Spleen (tissue), 13 donors: ENCODE data around the gene PLA2G2D. TPM values are rescaled to one million over a fixed set of nuclear protein-coding genes. Genes with fewer than 3 reads are reported as not detected.

ENCODE experiments used
- DNase-seq: peaks from one replicate; pipeline ENCODE4 v3.0.0-alpha.2; 2020
- H3K27ac ChIP-seq, 8 donors: fragments of 200-600 bp; sonication (generic) in 7 of 8; 1 replicate in 4 of 8; 2 replicates in 4 of 8; pipeline versions ENCODE4 v1.5.0 to v1.8.0; 2016 to 2021; ENCODE audit warnings: inconsistent platforms in 4 of 8, mild to moderate bottlenecking in 4 of 8, moderate library complexity in 1 of 8
- H3K27me3 ChIP-seq, 7 donors: fragments of 200-600 bp; sonication (generic) in 6 of 7; replicated peaks in 1 of 7; 1 replicate in 4 of 7; 2 replicates in 3 of 7; pipeline versions ENCODE4 v1.5.0 to v1.8.0; 2016 to 2021; ENCODE audit warnings: inconsistent platforms in 3 of 7, mild to moderate bottlenecking in 1 of 7
- H3K36me3 ChIP-seq, 6 donors: fragments of 200-600 bp; sonication (generic) in 5 of 6; 1 replicate in 4 of 6; 2 replicates in 2 of 6; pipeline versions ENCODE4 v1.5.0 to v1.8.0; 2016 to 2021; ENCODE audit warnings: inconsistent platforms in 2 of 6
- H3K4me1 ChIP-seq, 6 donors: fragments of 200-600 bp; sonication (generic) in 5 of 6; 1 replicate in 3 of 6; 2 replicates in 3 of 6; pipeline versions ENCODE4 v1.5.0 to v1.8.0; 2016 to 2021; ENCODE audit warnings: inconsistent platforms in 3 of 6
- H3K4me3 ChIP-seq, 8 donors: fragments of 200-600 bp; sonication (generic) in 7 of 8; 1 replicate in 4 of 8; 2 replicates in 4 of 8; pipeline versions ENCODE4 v1.5.0 to v1.8.0; 2016 to 2021; ENCODE audit warnings: inconsistent platforms in 4 of 8, mild to moderate bottlenecking in 4 of 8, moderate library complexity in 2 of 8
- H3K9me3 ChIP-seq, 8 donors: fragments of 200-600 bp; sonication (generic) in 7 of 8; 1 replicate in 4 of 8; 2 replicates in 4 of 8; pipeline versions ENCODE4 v1.5.0 to v1.8.0; 2016 to 2021; ENCODE audit warnings: inconsistent platforms in 4 of 8
- POLR2A ChIP-seq, 3 donors: fragments of 450-650 bp; IDR thresholded peaks; one replicate each; pipeline ENCODE4 v1.5.1; 2017; ENCODE audit warnings: antibody characterized with exemption in 3 of 3, mild to moderate bottlenecking in 1 of 3
- POLR2AphosphoS5 ChIP-seq, 3 donors: sonication (generic); formaldehyde crosslinking; IDR thresholded peaks; one replicate each; pipeline ENCODE4 v1.5.1; 2017; ENCODE audit warnings: antibody characterized with exemption in 3 of 3
- WGBS, 5 donors: extraction: QIAGEN DNeasy Blood & Tissue Kit in 3 of 5; methylation state at CpG; one replicate each; pipeline versions ENCODE4 v1.1.5 to v1.1.7; 2013 to 2018; 5-methylcytosine and 5-hydroxymethylcytosine counted together
- intact Hi-C: fragments of 100-400 bp; cut with DNase I; formaldehyde crosslinking; loops from one replicate; pipeline ENCODE4 v1.15.0; 2023; ENCODE audit warnings: low total_unique reads
- long read RNA-seq, 2 donors: transcript quantifications; one replicate each; lab custom pipeline, GENCODE V29; 2026
- polyA plus RNA-seq, 3 donors: library from polyadenylated mRNA; stranded (reverse); fragments of 200-250 nt; gene quantifications; one replicate each; pipeline ENCODE4 v1.2.1, GENCODE V29; 2013
- total RNA-seq, 7 donors: library from RNA; depleted of rRNA in 3 of 7; stranded (reverse); fragments of >200 nt in 3 of 7; fragmentation: NEBNext Ultra II Directional in 4 of 7; extraction: Animal tissue kit (Norgen Biotek cat#: 25700) in 4 of 7; gene quantifications; one replicate each; pipeline versions ENCODE4 v1.1.0 to v1.2.1, GENCODE V29; 2016 to 2021
- TF ChIP-seq, protein P1 (sequence below), 11 experiments: fragments of 200-600 bp in 7 of 11; fragments of 450-650 bp in 4 of 11; sonication (generic) in 4 of 11; IDR thresholded peaks in 8 of 11; conservative IDR thresholded peaks in 3 of 11; 1 replicate in 7 of 11; 2 replicates in 4 of 11; pipeline versions ENCODE4 v1.4.0 to v1.8.0; 2016 to 2021; ENCODE audit warnings: antibody characterized with exemption in 11 of 11, inconsistent platforms in 4 of 11, mild to moderate bottlenecking in 1 of 11
- donor health status: healthy with polysubstance abuse.
- donor health status: DM: no; HTN: no; CAD: no; lungs with moderate emphysema.
- donor health status: DM: no; HTN: no; CAD: no.
- donor health status: Bipolar disorder and iron deficiency.
- donor health status: healthy.
- donor health status: DM: no; HTN: no; CAD: no.
- donor health status: DM: yes; HTN: yes; CAD: no.

The PLA2G2D gene, protein sequence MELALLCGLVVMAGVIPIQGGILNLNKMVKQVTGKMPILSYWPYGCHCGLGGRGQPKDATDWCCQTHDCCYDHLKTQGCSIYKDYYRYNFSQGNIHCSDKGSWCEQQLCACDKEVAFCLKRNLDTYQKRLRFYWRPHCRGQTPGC
- total RNA-seq (10 to 100 TPM in 1 of 7 donors, 1 to 10 TPM in 5, under 1 TPM in 1; 0.92 to 17.4 (median 5.9) TPM), polyA plus RNA-seq (10 to 100 TPM in 2 of 3 donors, 1 to 10 TPM in 1; 5.7 to 28.7 (median 10.6) TPM)
- long read RNA-seq, donor 1: 0 reads
- long read RNA-seq, donor 2, partial matches to known transcripts: 0 of 1 reads
- long read RNA-seq, donor 2, other reads (novel, unspliced or antisense): 0 of 1 reads

DNA sequence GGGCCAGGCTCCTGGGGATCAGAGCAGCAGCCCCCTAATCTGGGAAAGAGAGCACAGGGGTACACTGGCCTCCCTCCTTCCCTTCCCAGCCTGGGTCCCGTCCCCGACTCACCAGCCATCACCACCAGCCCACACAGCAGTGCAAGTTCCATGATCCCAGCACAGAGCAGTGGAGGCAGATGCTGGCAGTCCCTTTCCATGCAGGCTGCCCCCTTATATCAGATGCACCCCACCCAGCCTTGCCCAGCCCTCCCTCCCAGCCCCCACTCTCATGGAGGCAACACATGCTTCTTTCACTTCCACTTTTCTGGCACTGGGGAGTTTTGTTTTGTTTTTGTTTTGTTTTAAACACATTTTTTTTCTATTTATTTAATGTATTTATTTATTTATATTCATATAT is at the start of gene PLA2G2D:
TSS of gene PLA2G2D (minus strand) at position 190 of the 400 bp plus-strand sequence. CDS start at position 152, 38 bp downstream.
- TF ChIP-seq POLR2A (IDR thresholded peaks at IDR 0.05) (no peak), POLR2AphosphoS5 (IDR thresholded peaks at IDR 0.05) (no peak)
- TF ChIP-seq, protein P1, sequence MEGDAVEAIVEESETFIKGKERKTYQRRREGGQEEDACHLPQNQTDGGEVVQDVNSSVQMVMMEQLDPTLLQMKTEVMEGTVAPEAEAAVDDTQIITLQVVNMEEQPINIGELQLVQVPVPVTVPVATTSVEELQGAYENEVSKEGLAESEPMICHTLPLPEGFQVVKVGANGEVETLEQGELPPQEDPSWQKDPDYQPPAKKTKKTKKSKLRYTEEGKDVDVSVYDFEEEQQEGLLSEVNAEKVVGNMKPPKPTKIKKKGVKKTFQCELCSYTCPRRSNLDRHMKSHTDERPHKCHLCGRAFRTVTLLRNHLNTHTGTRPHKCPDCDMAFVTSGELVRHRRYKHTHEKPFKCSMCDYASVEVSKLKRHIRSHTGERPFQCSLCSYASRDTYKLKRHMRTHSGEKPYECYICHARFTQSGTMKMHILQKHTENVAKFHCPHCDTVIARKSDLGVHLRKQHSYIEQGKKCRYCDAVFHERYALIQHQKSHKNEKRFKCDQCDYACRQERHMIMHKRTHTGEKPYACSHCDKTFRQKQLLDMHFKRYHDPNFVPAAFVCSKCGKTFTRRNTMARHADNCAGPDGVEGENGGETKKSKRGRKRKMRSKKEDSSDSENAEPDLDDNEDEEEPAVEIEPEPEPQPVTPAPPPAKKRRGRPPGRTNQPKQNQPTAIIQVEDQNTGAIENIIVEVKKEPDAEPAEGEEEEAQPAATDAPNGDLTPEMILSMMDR (IDR thresholded peaks at IDR 0.05 in 8 of 11, conservative IDR thresholded peaks at IDR 0.05 in 3 of 11): no peak
- H3K4me1 ChIP-seq: peaks cover 0 to 28% (median 16%) of the 10 kb centered on the region in 6 donors
- intact Hi-C loops: no loop called here
- 70 to 96% (median 85%) methylated on average over 2 of the region's 2 CpGs for WGBS, 5 donors
- no peaks in the 10 kb centered on the region for H3K36me3 ChIP-seq
- H3K4me3 ChIP-seq: no peak within 1 kb of the TSS
- H3K27ac ChIP-seq: peak within 1 kb of the TSS in 3 of 8 donors; percentile 16 to 51 (median 44)
- no peaks in the 10 kb centered on the region for H3K9me3 ChIP-seq
- no peak for DNase-seq
- H3K27me3 ChIP-seq: no peaks in the 10 kb centered on the region

DNA sequence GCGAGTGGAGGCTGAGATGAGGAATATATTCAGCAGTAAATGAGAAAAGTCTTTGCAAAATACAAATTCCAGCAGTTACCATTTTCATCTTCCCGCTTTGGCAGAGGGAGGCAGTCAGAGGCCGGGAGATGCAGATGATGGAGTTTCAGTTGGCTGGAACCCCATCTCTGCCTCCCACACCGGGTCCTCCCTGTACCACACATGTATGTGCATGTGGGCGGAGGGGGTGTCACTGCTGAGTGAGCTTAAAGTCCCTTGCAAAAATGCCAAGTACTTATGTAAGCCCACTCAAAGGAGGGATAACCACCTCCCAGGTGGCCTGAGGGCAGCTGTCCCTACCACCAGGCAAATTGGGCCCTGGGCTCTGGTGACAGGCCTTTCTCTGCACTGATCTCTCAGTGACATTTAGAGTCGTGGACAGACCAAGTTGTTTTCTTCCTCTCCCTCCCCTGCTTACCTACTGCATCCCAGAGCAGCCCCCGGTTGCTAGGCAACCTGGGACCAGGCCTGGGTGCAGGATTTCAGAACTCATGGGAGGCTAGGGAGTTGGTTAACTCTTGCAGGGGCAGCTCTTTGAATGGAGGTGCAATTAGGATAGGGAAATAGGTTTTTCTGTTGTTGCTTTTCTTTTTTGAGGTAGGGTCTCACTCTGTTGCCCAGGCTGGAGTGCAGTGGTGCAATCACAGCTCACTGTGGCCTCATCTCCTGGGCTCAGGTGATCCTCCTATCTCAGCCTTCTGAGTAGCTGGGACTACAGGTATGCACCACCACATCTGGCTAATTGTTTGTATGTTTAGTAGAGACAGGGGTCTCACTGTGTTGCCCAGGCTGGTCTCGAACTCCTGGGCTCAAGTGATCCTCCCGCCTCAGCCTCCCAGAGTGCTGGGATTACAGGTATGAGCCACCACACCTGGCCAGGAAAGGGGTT is 49.5 kb upstream of the PLA2G2D start:
- H3K36me3 ChIP-seq: no peaks in the 10 kb centered on the region
- 80 to 91% (median 83%) methylated on average over 8 to 9 of the region's 9 CpGs for WGBS, 5 donors
- no peaks in the 10 kb centered on the region for H3K27me3 ChIP-seq
- no peak for TF ChIP-seq POLR2A (IDR thresholded peaks at IDR 0.05)
- TF ChIP-seq, protein P1 (IDR thresholded peaks at IDR 0.05 in 8 of 11, conservative IDR thresholded peaks at IDR 0.05 in 3 of 11): no peak
- H3K27ac ChIP-seq: no peak overlapping the region
- H3K4me1 ChIP-seq: peaks cover 0 to 47% (median 27%) of the 10 kb centered on the region in 6 donors
- H3K9me3 ChIP-seq: peaks cover 0 to 17% (median 8%) of the 10 kb centered on the region in 8 donors
- H3K4me3 ChIP-seq: no peak overlapping the region
- DNase-seq: no peak
- intact Hi-C loops: no loop called here

DNA sequence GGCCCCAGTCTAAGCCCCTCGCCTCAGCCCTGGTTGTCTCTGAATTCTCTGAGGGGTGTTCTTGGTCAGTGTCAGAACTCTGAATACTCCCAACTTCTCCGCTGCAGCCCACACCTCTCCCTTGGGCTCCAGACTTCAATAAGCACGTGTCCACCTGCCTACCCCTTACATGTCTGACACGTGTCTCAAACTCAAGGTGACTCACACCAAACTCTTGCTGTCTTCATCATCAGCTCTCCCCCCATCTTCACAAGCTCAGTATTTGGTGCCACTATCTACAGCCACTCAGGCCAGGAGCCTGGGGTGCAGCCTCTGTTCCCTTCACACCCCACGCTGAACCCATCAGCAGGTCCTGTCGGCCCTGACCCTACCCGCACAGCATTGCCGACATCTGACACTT is 47.8 kb upstream of the PLA2G2D start:
- H3K4me3 ChIP-seq: no peak overlapping the region
- H3K4me1 ChIP-seq: peaks cover 0 to 45% (median 27%) of the 10 kb centered on the region in 6 donors
- TF ChIP-seq POLR2A (IDR thresholded peaks at IDR 0.05) (no peak), POLR2AphosphoS5 (IDR thresholded peaks at IDR 0.05) (no peak)
- TF ChIP-seq, protein P1 (IDR thresholded peaks at IDR 0.05 in 8 of 11, conservative IDR thresholded peaks at IDR 0.05 in 3 of 11): no peak
- peaks cover 0 to 34% (median 25%) of the 10 kb centered on the region in 8 donors for H3K9me3 ChIP-seq
- WGBS, 5 donors: 84 to 94% (median 89%) methylated on average over 8 of the region's 8 CpGs
- no peak for DNase-seq
- H3K27me3 ChIP-seq: no peaks in the 10 kb centered on the region
- no peaks in the 10 kb centered on the region for H3K36me3 ChIP-seq
- no peak overlapping the region for H3K27ac ChIP-seq
- intact Hi-C loops: no loop called here
